A673 (cell line): ENCODE data around the gene TMEM217. TPM values are rescaled to one million over a fixed set of nuclear protein-coding genes. Genes with fewer than 3 reads are reported as not detected.

Source experiments
- BruUV-seq: library from RNA; stranded (reverse); fragments of 400-500 nt; replicated peaks from 2 replicates; lab custom pipeline; 2021; lab: Mats Ljungman, UMichigan
- CTCF ChIA-PET: fragments of 300-600 bp; sonication (Branson Sonifier 250); formaldehyde crosslinking; loops from one replicate; lab custom pipeline; 2022; ENCODE audit warnings: antibody characterized with exemption; lab: Charles Lee
- POLR2A ChIA-PET: fragments of 300-600 bp; sonication (Branson Sonifier 250); formaldehyde crosslinking; loops from one replicate; lab custom pipeline; 2022; ENCODE audit warnings: antibody characterized with exemption; ENCODE audit not compliant: low non-redundant PET; lab: Charles Lee
- DNase-seq: peaks from one replicate; pipeline ENCODE4 v3.0.0-alpha.2; 2015; ENCODE audit warnings: low spot score
- H3K27ac ChIP-seq: fragments of 200-600 bp; sonication (generic); 2 replicates; pipeline ENCODE4 v1.5.1; 2016; ENCODE audit warnings: mixed run types, low read depth, mild to moderate bottlenecking, mixed read lengths, antibody characterized with exemption, low read length; ENCODE audit not compliant: poor library complexity, severe bottlenecking
- H3K27me3 ChIP-seq: fragments of 200-600 bp; sonication (generic); replicated peaks from 2 replicates; pipeline ENCODE4 v1.6.1; 2017; ENCODE audit warnings: mixed run types, low read depth, mild to moderate bottlenecking, mixed read lengths, antibody characterized with exemption, low read length; ENCODE audit not compliant: insufficient read depth, poor library complexity
- H3K36me3 ChIP-seq: fragments of 200-600 bp; sonication (generic); 2 replicates; pipeline ENCODE4 v1.6.1; 2016; ENCODE audit warnings: mixed run types, mild to moderate bottlenecking, mixed read lengths, antibody characterized with exemption, low read length; ENCODE audit not compliant: insufficient read depth, poor library complexity, severe bottlenecking
- H3K4me1 ChIP-seq: fragments of 200-600 bp; sonication (generic); 2 replicates; pipeline ENCODE4 v1.6.1; 2017; ENCODE audit warnings: mixed run types, mild to moderate bottlenecking, mixed read lengths, antibody characterized with exemption, low read length; ENCODE audit not compliant: insufficient read depth, poor library complexity, severe bottlenecking
- H3K4me3 ChIP-seq: fragments of 200-600 bp; sonication (generic); 2 replicates; pipeline ENCODE4 v1.5.1; 2016; ENCODE audit warnings: low read depth, mixed run types, mild to moderate bottlenecking, mixed read lengths, low read length; ENCODE audit not compliant: poor library complexity, severe bottlenecking
- H3K9me3 ChIP-seq: fragments of 200-600 bp; sonication (generic); 2 replicates; pipeline ENCODE4 v1.6.1; 2016; ENCODE audit warnings: mixed run types, low read depth, mild to moderate bottlenecking, mixed read lengths, antibody characterized with exemption, low read length; ENCODE audit not compliant: poor library complexity, severe bottlenecking
- EZH2 ChIP-seq: fragments of 200-600 bp; sonication (generic); IDR thresholded peaks from 2 replicates; pipeline ENCODE4 v1.6.1; 2017; ENCODE audit warnings: borderline replicate concordance, low read depth, mild to moderate bottlenecking, mixed read lengths, antibody characterized with exemption, low read length; ENCODE audit not compliant: poor library complexity, severe bottlenecking
- intact Hi-C: fragments of 100-400 bp; cut with micrococcal nuclease; formaldehyde crosslinking; loops from one replicate; pipeline ENCODE4 v1.10.0; 2022; ENCODE audit not compliant: unreplicated experiment
- total RNA-seq: library from RNA; stranded (reverse); gene quantifications from 2 replicates; pipeline ENCODE4 v1.2.3, GENCODE V29; 2021
- TF ChIP-seq, protein P1 (sequence below): fragments of 300-800, 200-600 bp; sonication (generic); conservative IDR thresholded peaks from 2 replicates; pipeline ENCODE4 v1.5.1; 2017; ENCODE audit warnings: low read depth, mild to moderate bottlenecking, antibody characterized with exemption, low read length, moderate library complexity, mixed read lengths

The TMEM217 gene
- total RNA-seq, 1 experiment from 2014 or later: 0.37 TPM

DNA sequence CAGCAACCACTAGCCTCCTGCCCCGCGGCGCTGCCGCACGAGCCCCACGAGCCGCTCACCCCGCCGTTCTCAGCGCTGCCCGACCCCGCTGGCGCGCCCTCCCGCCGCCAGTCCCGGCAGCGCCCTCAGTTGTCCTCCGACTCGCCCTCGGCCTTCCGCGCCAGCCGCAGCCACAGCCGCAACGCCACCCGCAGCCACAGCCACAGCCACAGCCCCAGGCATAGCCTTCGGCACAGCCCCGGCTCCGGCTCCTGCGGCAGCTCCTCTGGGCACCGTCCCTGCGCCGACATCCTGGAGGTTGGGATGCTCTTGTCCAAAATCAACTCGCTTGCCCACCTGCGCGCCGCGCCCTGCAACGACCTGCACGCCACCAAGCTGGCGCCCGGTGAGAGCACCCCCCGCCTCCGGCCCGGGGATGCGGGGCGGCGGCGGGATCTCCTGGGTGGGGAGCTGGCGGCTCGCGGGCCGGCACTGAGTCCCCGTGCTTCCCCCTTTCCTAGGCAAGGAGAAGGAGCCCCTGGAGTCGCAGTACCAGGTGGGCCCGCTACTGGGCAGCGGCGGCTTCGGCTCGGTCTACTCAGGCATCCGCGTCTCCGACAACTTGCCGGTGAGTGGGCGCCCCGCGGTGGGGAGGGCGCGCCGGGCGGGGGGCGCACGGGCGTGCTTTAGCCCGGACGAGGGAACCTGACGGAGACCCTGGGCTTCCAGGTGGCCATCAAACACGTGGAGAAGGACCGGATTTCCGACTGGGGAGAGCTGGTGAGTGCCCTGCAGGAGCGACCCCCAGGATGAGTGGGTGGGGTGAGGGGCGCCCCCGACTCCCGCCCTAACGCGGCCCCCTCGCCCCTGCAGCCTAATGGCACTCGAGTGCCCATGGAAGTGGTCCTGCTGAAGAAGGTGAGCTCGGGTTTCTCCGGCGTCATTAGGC is 87.4 kb downstream of the TMEM217 start:
- Histone ChIP-seq H3K27ac (peak overlapping the region; percentile 22), H3K9me3 (no peaks in the 10 kb centered on the region), H3K27me3 (no peaks in the 10 kb centered on the region), H3K36me3 (peaks cover 31% of the 10 kb centered on the region), H3K4me3 (peak overlapping the region; percentile 64), H3K4me1 (peaks cover 8% of the 10 kb centered on the region)
- BruUV-seq: no TSS peak
- intact Hi-C loops: loop anchor here (1.0 to 10.0 kb wide), 2 partner anchors 111 to 286 kb away; partner anchors contain the start of gene C6orf89
- CTCF ChIA-PET: interaction anchor here (0.6 to 5.4 kb wide), 13 partner anchors 9 to 193 kb away, joined by 3 to 38 read pairs (median 4); no protein-coding TSS in a partner anchor
- POLR2A ChIA-PET: interaction anchor here (1.0 kb wide), 1 partner anchor 89 kb away, joined by 12 read pairs; no protein-coding TSS in a partner anchor
- DNase-seq: peak; percentile 63
- TF ChIP-seq EZH2: no peak
- TF ChIP-seq, protein P1, sequence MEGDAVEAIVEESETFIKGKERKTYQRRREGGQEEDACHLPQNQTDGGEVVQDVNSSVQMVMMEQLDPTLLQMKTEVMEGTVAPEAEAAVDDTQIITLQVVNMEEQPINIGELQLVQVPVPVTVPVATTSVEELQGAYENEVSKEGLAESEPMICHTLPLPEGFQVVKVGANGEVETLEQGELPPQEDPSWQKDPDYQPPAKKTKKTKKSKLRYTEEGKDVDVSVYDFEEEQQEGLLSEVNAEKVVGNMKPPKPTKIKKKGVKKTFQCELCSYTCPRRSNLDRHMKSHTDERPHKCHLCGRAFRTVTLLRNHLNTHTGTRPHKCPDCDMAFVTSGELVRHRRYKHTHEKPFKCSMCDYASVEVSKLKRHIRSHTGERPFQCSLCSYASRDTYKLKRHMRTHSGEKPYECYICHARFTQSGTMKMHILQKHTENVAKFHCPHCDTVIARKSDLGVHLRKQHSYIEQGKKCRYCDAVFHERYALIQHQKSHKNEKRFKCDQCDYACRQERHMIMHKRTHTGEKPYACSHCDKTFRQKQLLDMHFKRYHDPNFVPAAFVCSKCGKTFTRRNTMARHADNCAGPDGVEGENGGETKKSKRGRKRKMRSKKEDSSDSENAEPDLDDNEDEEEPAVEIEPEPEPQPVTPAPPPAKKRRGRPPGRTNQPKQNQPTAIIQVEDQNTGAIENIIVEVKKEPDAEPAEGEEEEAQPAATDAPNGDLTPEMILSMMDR: peak; percentile 26; the same call in 1 of the 2 replicates

DNA sequence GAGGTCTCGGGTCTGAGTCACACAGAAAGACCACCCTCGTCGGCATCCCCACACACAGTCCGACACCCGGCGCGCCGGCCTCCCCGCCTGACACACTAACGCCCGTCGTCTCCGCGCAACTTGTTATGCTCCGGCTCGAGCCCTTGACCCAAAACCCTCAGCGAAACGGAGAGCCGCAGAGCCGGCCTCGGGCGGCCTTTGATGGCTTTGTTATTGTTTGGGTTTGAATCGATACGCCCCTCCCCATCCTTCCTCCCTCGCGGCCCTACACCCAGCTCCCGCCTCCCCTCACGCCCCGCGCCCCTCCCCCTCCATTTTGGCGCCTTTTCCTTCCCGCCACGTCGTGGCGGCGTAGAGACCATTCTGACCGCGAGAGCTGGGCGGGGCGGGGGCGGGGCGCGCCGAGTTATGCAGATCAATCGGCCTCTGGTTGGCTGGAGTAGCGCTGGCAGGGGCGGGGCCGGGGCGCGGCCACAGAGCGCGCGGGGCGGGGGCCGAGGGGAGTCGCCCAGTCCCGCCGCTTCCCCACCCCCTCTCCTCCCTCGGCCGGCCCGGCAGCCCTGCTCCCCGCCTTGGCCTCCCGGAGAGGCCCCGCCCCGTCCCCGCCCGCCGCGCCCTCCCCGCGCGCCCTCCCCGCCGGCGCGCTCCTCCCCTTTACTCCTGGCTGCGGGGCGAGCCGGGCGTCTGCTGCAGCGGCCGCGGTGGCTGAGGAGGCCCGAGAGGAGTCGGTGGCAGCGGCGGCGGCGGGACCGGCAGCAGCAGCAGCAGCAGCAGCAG is 88.3 kb downstream of the TMEM217 start, which contains the start of gene PIM1:
TSS of gene PIM1 (plus strand) at position 657 of the 777 bp plus-strand sequence. CDS start 424 bp downstream, outside the sequence.
- no peak for TF ChIP-seq EZH2
- TF ChIP-seq, protein P1: no peak
- Histone ChIP-seq H3K27ac (peak within 1 kb of the TSS; percentile 83), H3K4me1 (peaks cover 8% of the 10 kb centered on the region), H3K4me3 (peak within 1 kb of the TSS; percentile 67), H3K36me3 (peaks cover 24% of the 10 kb centered on the region), H3K27me3 (no peaks in the 10 kb centered on the region), H3K9me3 (no peaks in the 10 kb centered on the region)
- CTCF ChIA-PET: interaction anchor here (0.7 to 5.4 kb wide), 6 partner anchors 9 to 192 kb away, joined by 3 to 38 read pairs (median 4); no protein-coding TSS in a partner anchor
- intact Hi-C loops: loop anchor here (1.0 to 10.0 kb wide), 2 partner anchors 67 to 285 kb away; partner anchors contain the start of gene C6orf89
- DNase-seq: peak; percentile 98
- POLR2A ChIA-PET: interaction anchor here (1.0 kb wide), 1 partner anchor 88 kb away, joined by 12 read pairs; no protein-coding TSS in a partner anchor
- no TSS peak for BruUV-seq
